ENCODE measurements around the gene PRKAB1.

Gene PRKAB1

DNA sequence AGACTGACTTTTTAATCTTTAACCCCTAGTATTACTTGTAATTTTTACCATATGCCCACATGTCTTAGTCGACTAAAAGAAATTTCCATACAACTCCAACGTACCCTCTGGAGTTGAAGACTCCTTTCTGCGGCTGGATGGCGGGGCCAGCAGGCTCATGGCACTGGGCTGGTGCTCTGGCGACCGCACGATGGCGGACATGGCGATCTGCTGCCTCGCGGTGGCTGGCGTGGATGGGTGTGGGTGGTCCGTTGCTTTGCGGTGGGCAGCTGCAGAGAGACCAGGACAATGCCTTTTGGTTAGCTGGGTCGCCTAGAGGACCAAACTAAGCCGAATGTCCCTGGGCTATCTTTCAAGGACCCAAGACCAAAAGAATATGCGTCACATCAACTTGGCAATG, 50.2 kb downstream of the PRKAB1 start:
- DNase-seq = no peak

DNA sequence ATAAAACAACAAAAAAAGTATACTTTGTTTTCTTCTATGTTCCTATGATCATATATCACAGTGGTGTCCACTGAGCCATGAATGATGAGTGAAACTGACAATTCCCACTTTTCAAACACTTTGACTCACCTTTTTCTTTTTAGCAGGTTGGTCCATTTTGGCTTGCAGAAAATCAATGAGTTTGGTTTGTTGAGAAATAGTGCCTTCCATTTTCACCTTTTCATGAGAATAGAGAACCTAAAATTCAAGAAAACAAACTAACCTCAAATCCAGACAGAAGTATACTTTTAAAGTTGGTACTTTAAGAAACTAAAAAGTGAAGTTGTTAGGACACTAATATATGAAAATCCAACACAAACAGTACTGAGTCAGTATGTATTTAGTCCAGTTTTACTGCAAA, 52.4 kb downstream of the PRKAB1 start:
- DNase-seq = no peak

DNA sequence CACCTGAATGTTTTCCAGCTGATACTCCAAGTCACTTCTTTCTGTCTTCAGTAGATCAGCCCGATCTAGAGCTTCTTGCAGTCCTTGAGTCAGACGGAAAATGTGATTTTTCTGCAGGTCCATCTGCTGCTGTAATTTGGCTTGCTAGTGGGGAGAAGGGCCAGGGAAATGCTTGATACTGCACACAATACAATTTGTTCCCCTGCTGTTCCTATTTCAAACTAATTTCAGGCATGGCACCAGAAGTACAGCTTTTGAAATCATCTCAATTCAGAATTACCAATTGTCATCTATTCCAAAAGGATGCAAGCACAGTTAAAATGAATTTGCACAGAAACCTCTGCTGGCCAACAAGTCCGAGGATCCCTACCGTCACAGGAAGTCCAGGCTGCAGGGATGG, 53.4 kb downstream of the PRKAB1 start:
- DNase-seq = no peak

DNA sequence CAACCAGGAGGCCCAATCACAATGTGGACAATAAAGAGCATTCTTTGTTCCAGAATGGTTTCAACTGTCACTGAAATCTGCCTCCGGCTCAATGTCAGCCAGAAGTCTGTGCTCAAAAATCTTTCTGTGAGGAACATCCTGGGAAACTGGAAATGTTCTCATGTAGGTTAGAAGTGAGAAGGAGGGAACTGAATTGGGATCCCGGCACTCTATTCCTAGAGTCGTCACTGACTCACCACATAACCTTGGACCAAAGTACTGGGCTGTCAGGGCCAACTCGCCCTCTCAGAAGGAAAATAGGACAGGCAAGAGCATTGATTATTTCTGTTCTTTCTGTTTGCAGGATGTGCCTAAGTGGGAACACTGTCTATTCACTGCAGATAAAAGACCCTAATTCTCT, 57.6 kb downstream of the PRKAB1 start:
- no peak for DNase-seq

DNA sequence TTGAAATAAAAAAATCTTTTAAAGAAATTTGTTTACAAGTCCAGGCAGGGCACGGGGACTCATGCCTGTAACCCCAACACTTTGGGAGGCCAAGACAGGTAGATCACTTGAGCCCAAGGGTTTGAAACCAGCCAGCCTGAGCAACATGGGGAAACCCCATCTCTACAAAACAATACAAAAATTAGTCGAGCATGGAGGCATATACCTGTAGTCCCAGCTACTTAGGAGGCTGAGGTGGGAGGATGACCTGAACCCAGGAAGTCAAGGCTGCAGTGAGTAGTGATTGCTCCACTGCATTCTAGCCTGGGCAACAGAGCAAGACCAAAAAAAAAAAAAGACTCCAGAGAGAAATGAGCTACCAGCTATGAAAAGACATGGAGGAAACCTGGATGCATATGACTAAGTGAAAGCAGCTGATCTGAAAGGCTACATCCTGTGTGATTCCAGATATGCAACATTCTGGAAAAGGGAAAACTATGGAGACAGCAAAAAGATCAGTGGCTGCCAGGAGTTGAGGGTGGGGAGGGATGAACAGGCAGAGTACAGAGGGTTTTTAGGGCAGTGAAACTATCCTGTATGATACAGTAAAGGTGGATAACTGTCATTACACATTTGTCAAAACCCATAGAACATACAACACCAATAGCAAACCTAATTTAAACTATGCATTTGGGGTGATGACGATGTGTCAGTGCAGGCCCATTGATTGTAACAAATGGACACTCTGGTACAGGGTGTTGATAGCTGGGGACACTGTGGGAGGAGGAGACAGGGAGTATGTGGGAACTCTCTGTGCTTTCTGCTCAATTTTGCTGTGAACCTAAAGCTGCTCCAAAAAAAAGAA, 59.9 kb downstream of the PRKAB1 start:
- no peak for DNase-seq

DNA sequence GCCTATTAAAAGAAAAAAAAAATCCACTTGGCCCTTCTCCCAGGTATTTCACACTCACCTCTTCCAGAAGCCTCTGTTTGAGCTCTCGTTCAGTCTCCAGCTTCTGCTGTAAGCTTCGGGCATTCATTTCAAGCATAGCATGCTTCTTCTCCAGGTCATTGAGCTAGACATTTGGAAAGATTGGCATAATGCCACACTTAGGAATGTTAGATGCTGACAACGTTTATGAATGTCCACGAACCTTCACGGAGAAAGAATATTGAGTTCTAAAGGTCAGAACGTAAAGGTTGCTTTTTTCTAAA, 60.5 kb downstream of the PRKAB1 start:
- DNase-seq = no peak

DNA sequence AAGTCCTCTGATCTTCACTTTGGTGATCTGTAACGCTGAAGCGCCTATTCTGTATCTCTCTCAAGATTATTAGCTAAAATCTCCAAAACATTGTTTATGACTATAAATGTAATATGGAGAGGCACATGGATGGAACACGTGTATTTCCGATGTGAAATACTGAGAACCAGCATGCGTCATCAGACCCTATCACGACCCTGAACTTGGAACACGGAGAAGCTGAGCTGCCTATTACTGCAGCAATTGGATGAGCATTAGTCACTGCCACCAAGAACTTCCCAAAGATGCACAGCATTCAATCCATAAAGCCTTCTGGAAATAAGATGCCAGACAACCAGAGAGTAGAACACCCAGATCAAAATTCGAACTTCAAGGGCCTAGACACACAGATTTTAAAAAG, 61.9 kb downstream of the PRKAB1 start:
- DNase-seq = no peak

DNA sequence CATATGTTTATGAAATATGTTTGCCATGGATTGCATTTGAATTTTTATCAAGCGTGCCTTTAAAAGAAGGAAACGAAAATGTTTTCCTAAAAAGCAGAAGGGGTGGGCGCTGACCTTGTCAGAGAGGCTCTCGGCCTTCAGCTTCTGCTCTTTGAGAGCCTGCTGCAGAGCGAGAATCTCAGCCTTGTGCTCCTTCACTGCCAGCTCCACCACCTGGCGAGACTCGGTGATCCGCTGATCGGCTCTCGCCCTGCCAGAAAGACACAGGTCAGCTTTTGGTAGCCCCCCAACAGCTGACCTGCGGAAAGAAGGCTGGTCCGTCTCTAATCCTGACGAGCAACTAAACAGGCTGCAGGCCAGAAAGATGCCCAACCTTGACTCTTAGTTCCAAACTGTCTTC, 62.4 kb downstream of the PRKAB1 start:
- no peak for DNase-seq

All from NCI-H2171 treated with DMSO at 0.1 percent for 48 hours (cell line).